DOHH2 (cell line): ENCODE data around the gene PPP1R3G.

ENCODE experiments used
- EZH2phosphoT487 ChIP-seq: fragments of 200-600 bp; sonication (generic); IDR thresholded peaks from 2 replicates; pipeline ENCODE4 v1.6.1; 2017; ENCODE audit warnings: borderline replicate concordance, mild to moderate bottlenecking, antibody characterized with exemption, low read length, moderate library complexity, mixed read lengths
- TF ChIP-seq, protein P1 (sequence below): fragments of 200-600 bp; sonication (generic); IDR thresholded peaks from one replicate; pipeline ENCODE4 v1.5.1; 2014; ENCODE audit warnings: antibody characterized with exemption, mild to moderate bottlenecking, low read depth, low read length; ENCODE audit not compliant: poor library complexity, severe bottlenecking

DNA sequence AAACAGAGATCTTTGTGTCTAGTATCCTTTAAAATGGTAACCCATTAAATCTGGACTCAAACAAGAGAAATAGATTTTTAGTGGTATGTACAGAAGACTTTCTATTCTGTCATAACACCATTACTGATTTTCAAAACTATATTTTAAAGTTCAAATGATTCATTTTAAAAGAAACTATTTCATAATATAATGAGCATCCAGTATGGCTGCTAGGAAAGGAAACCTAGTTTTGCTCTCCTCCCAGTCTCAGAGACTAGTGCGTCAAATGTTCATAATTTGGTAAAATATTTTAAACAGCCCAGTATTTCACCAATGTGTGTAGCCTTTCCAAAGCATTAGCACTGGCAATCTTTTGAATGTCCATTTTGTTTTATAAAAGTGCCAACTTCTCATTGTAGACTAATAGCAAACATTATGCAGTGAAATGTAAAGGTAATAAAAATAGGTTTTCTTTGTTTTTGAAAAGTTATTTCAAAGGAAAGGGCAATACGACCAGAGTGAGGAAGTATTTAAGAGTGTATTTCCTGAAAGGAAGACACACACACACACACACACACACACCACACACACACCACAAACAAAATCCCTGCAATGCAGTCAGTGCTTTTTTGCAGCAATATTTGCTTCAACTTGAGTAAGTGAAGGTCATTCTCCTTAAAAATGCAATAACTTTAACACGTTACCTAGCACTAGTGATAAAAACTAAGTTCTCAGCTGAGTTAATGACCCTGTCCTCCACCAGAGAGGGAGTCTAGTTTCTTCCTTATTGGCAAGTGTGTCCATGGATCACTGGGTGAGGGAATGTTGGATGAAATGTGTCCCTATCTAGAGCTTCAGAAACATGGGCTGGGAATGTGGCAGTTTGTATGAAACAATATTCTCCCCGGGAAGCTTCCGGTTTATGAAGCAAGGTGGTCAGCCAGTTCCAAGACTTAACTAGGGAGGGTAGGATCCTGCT, 4.6 kb downstream of the PPP1R3G start:
- TF ChIP-seq, protein P1, sequence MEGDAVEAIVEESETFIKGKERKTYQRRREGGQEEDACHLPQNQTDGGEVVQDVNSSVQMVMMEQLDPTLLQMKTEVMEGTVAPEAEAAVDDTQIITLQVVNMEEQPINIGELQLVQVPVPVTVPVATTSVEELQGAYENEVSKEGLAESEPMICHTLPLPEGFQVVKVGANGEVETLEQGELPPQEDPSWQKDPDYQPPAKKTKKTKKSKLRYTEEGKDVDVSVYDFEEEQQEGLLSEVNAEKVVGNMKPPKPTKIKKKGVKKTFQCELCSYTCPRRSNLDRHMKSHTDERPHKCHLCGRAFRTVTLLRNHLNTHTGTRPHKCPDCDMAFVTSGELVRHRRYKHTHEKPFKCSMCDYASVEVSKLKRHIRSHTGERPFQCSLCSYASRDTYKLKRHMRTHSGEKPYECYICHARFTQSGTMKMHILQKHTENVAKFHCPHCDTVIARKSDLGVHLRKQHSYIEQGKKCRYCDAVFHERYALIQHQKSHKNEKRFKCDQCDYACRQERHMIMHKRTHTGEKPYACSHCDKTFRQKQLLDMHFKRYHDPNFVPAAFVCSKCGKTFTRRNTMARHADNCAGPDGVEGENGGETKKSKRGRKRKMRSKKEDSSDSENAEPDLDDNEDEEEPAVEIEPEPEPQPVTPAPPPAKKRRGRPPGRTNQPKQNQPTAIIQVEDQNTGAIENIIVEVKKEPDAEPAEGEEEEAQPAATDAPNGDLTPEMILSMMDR = no peak
- no peak for TF ChIP-seq EZH2phosphoT487
